Activated CD4-positive, alpha-beta T cell treated with anti-CD3 and anti-CD28 coated beads for 24 hours (primary cell): ENCODE results near the gene PAQR7.

Experiments used
- DNase-seq, 2 donors: peaks; one replicate each; pipeline ENCODE4 v3.0.0-alpha.2; 2020; ENCODE audit warnings: low read depth in 2 of 2

Gene PAQR7

DNA sequence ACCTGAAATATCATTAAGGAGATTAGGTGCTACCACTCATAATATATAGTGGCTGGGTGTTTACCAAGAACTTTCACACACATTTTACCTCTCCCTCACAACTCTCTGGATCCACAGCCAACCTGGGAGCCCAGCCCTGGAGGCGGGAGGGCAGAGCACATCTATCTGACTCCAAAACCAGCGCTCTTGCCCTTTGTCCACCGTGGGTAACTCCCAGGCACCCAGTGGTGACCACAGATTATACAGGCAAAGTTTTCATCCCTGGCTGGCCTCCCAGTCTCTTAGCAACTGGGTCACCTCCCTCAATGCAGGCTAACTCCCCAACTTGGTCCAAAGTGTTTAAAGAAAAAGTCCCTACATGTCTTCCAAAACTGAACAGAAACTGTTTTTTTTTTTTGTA is 2.4 kb downstream of the PAQR7 start:
- DNase-seq, result no peak

GRCh38 chr1:25872713-25873112 is 2.8 kb downstream of the PAQR7 start:
- DNase-seq, result no peak

GRCh38 chr1:25871704-25872494 is 3.6 kb downstream of the PAQR7 start:
- DNase-seq, result no peak

DNA sequence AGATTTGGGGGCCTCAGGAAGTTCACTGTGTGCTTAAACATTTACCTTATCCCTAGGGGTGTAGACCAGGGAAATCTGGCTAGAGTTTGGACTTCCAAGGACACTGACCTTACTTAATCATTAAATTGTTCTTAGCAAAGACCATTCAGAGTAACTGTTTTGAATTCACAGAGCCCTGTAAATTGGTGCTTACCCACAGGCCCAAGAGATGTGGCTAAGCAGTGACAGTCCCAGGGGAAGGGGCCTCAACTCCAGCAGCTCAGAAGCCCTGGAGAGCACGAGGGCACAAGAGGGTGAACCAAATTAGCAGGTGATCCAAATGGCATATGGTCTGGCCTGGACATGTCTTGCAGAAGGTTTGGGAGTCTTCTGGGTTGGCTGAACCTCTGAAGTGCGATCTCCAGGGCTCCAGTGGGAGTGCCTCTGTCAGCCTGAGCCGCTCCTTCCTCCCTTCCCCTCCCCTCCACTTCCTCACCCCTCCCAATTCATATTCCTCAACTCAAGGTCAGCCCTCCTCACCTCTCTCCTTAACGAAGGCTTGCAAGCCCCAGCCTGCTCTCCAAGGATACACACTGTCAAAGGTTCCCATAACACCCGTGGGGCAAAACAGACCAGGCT is 4.3 kb downstream of the PAQR7 start:
- no peak for DNase-seq

GRCh38 chr1:25870614-25871013 is 4.9 kb downstream of the PAQR7 start:
- no peak for DNase-seq

GRCh38 chr1:25869909-25870606 is 5.5 kb downstream of the PAQR7 start:
- no peak for DNase-seq

DNA sequence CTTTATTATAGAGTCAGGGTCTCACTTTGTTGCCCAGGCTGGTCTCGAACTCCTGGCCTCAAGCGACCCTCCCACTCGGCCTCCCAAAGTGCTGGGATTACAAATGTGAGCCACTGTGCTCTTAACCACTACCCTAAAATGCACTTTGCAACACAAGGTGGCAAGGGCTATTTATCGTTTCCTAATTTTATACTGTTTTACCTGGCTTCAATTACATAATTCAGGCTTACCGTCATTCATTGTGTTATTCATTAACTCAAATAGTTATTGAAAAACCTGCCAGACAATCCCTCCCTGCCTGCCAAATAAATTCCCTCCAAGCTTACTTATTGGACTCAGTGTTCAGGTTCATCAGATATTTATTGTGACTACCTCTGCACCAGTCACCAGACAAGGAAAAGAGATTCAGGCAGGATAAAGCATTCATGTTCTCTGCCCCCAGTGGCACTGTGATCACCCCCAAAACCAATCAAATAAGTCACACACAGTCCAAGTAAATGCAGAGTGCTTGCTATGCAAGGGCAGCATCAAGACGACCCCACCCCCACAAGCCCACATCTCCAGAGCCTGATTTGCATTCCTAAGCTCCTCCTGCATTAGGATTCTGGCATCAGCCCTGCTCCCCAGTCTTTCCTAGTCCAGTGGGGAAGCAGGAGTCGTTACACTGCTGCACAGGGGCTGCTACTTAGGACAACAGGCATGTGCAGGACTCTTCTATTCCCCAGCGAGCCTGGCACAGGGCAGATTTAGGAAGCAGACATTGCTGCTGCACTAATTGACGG is 8.1 kb downstream of the PAQR7 start:
- no peak for DNase-seq

DNA sequence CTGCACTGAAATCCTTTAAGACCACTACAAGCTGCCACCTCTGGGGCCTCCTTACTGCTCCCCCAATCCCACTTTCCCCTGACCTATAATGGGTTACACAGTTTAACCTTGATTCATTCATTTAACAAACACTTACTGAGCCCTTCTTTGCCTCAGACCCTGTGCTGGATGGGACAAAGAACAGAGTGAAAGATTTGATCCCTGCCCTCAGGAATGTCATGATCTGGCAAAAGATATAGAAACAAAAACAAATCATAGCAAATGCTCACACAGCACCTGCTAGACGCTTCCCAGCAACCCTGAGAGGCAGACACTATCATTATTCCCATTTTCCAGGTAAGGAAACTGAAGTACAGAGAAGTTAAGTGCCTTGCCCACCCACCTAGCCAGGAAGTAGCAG is 9.2 kb downstream of the PAQR7 start:
- DNase-seq, result no peak

DNA sequence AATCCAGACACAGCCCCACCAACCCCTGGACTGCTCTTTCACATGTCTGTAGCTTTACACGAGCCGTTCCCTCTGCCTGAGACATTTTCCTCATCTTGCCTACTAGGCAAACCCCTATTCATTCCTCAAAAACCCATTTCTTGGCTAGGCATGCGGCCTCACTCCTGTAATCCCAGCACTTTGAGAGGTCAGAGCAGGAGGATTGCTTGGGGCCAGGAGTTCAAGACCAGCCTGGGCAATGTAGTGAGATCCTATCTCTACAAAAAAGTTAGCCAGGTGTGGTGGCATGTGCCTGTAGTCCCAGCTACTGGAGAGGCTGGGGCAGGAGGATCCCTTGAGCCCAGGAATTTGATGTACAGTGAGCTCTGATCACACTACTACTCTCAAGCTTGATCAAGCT is 11.1 kb downstream of the PAQR7 start:
- no peak for DNase-seq

DNA sequence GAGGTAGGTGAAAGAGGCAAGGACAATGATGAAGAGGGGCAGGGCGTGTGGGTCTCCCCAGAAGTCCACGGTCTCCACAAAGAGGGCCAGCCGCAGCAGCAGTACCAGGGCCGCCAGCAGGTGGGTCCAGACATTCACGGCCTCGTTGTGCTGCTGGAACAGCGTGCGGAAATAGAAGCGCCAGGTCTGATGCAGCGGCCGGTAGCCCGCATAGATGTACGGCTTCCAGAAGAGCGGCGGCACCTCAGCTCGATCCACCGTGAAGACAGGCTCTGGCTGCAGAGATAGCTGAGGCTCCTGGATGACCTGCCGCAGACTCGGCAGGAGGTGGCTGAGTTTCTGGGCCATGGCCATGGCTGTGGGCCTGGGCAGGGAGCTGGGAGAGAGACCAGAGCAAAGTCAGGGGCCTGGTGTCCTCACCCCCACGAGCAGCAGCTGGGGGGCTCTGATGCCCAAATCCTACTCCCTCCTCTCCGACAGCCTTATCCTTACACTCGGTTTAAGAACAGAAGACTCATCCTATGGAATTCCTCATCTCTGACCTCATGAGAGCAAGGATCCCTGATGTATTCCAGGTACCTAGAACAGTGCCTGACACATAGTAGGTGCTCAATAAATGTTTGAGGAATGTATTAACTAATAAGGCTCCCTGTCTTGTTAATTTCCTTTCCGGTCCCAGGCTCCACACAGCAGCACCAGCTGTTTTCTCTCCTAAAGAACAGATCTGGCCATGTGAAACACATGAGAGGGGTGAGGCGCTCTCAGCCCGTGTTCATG is 11.8 kb downstream of the PAQR7 start:
- no peak for DNase-seq

GRCh38 chr1:25862785-25863485 is 12.6 kb downstream of the PAQR7 start:
- no peak for DNase-seq

DNA sequence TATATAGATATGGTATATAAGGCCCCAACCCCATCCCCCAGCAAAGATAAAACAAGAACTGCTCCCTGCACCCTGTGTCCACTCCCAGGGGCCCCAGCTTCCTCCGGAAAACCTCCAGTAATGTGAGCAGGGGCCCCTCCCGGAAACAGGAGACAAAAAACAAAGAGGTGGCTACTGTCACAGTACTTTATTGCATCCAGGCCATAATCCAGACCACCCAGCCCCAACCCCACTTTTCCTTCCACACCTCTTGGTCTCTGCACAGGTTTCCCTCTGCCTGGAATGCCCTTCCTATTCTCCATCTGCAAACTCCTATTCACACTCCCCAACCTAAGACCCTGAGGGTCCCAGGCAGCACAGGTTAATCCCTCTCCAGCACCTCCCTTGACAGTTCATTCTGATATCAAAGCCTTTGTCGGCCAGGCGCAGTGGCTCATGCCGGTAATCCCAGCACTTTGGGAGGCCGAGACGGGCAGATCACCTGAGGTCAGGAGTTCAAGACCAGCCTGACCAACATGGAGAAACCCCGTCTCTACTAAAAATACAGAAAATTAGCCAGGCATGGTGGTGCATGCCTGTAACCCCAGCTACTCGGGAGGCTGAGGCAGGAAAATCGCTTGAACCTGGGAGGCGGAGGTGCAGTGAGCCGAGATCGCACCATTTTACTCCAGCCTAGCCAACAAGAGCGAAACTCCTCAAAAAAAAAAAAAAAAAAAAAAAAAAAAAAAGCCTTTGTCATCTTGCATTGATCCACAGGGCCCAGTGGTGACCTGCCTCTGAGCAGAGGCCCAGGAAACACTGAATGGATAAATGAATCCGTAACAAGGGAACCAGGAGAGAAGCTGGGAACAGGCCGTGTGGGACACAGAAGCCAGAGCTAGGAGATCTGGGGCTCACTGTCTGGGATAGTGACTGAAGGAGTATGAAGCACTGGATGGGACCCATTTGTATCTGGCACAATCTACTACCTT is 13.9 kb downstream of the PAQR7 start:
- no peak for DNase-seq

DNA sequence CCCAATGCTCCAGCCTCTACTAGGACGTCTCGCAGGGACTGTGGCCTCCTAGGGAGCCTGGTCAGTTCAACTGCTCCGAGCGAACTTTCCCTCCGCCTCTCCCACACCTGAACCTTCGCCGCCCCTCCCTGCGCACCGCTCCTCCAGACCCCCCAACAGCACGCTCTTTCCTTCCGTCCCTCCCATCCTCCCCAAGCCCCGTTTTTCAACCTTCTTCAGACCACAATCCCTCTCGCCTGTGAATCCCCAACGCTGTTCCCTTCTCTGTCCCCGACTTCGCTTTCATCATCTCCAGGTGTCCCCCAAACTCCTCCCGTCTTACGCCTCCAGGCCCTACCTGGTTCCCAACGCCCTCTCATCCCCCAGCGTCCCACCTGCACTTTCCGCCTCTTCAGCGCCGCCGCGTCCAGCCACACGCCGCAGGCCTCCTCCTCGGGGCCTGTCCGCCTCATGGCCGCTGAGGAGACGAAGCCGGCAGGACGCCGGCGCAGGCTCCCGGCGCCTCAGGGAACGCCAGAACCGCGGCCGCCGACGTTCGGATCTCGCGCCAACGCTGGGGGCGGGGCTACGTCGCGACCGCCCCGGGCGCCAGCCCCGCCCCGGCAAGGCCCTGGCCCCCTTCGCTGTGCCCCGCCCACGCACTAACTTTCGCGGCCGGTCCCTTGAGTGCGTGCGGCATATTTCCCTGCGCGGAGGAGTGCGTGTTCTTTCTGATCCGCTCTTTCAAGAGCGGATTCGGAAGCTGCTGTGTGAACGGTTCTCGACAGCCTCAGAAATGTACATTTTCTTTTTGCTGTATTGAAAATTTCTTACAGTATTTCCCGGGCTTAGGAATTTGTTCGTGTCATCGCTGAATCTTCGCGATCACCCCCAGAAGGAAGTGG is 16.4 kb downstream of the PAQR7 start, which contains the start of gene AUNIP:
AUNIP (minus strand) TSS at position 552 of the 884 bp plus-strand sequence; CDS start at position 452, 100 bp downstream.
- peak; percentile 88 to 89 for DNase-seq

GRCh38 chr1:25858494-25858893 is 17.0 kb downstream of the PAQR7 start:
- DNase-seq, result no peak

GRCh38 chr1:25856856-25857255 is 18.7 kb downstream of the PAQR7 start:
- no peak for DNase-seq

GRCh38 chr1:25854554-25854953 is 21.0 kb downstream of the PAQR7 start:
- no peak for DNase-seq

DNA sequence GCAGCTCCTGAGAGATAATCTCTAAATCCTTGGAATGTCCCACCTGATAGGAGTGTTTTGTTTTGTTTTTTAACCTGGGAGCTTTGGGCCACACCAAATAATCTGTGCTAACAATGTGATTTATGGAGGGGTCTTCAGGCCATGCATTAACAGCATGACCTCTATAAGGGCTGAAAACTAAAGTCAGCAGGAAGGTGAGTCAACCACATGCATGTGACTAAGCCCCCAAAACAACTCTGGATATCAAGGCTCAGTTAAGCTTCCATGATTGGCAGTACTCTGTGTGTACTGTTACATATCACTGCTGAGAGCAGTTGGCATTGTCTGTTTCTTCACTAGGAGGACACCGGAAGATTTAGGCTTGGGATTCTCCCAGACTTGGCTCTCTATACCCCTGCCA is 27.0 kb downstream of the PAQR7 start:
- DNase-seq, result no peak

DNA sequence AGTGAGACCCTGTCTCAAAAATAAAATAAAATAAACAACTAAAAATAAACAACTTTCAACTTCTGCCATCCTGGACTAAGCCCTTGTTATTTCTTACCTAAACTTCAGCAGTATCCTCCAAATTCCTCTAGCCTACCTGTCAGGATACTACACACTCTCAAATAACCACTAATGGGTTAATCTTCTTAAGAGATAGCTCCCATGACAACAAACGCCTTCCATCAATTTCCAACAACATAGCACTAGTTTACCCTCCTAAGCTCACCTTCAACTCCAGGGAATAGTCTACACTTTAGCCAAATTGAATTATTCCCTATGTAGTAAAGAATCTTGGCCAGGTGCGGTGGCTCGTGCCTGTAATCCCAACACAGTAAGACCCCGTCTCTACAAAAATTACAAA is 27.6 kb downstream of the PAQR7 start:
- no peak for DNase-seq
